Measurements from ENCODE around the gene FREM1. TPM values are rescaled to one million over a fixed set of nuclear protein-coding genes. Genes with fewer than 3 reads are reported as not detected.

Gene FREM1
- total RNA-seq, 2 donors from 2014 or later: 3.3 to 6.8 TPM

DNA sequence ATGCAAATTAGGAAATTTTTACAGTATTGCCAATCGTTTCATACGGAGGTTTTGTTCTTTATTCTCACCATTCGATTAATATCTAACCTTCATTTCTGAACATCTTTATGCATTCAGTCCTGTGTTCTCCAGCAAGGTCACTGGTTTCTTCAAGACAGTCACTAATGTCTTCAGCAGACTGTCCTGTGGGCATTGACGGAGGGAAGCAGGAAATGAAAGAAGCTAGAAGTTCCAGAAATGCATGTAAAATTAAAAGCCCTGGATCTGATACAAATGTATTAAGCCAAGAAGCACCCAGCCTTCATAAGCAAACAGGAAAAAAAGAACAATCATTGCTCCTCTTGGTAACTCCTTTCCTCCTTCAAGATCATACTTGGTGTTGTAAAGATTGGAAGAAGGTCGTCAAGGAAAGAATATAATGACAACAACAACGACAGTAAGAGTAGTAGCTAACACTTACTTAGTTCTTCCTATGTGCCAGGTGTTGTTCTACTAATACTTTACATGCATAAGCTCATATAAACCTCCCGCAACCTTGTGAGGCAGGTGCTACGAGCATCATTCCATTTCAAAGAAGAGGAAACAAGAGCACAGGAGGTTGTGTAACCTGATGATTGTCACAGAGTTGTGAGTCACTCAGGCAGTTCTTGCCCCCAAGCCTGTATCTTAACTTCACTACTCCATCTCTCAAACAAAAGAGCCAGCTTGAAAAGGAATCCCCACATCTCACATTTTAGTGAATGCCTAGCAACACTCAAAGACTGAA lies 127.8 kb downstream of the FREM1 start:
- no peak for DNase-seq (ENCODE audit: low spot score)
- intact Hi-C loops (cut with DNase I): no loop called here

DNA sequence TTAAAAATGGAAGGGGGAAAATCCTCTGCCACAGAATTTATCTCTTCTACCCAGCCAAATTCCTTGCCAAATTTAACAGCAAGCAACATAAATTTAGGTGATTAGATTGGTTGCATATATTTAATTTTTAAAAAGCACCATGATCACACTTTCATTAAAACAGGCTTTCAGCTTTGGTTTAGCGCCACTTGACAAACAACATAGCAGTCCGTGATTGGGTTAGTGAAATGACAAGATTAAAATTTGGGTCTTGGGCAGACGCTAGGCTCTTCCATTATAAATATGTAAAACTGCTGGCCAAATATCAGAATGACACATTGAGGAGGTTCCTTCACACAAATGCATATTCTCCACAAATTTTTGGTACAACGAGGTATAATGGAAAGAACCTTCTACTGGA lies 129.5 kb downstream of the FREM1 start:
- no peak for DNase-seq (ENCODE audit: low spot score)
- intact Hi-C loops (cut with DNase I): no loop called here

DNA sequence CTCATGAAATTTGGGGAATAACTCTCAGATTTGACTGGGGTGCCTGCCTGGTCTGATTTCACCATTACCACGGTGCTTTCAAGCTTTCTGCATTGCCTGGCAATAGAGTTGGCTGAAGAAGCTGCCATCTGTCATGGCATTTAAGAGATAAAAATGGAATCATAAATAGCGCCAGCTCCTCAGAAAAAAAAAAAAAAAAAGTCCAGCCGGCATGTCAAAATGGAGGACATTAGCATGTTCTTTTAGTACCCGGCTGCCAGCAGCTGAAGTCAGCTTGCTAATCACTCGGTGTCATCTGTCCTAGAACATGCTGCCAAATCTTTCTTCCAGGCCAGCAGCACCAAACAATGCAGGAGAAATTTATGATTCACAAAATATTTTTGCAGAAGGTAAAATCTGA lies 130.0 kb downstream of the FREM1 start:
- intact Hi-C loops (cut with DNase I): no loop called here

GRCh38 chr9:14779566-14780022 lies 130.6 kb downstream of the FREM1 start:
- intact Hi-C loops (cut with DNase I): no loop called here
- no peak for DNase-seq (ENCODE audit: low spot score)

More for the DNA sequence above, 130.0 kb downstream of the FREM1 start:
- DNase-seq (ENCODE audit: low spot score): no peak

DNA sequence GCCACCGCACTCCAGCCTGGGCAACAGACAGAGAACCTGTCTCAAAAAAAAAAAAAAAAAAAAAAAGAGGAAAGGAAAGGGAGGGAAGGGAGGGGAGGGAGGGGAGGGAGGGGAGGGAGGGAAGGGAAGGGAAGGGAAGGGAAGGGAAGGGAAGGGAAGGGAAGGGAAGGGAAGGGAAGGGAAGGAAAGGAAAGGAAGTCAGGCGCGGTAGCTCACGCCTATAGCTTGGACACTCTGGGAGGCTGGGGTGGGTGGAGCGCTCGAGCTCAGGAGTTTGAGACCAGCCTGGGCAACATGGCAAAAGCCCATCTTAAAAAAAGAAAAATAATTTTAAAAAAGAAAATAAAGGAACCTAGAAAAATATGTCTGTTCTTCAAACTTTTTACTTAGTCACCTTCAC lies 131.7 kb downstream of the FREM1 start:
- DNase-seq (ENCODE audit: low spot score): no peak
- intact Hi-C loops (cut with DNase I): no loop called here

GRCh38 chr9:14775917-14776316 lies 134.3 kb downstream of the FREM1 start:
- DNase-seq (ENCODE audit: low spot score): no peak
- intact Hi-C loops (cut with DNase I): no loop called here

DNA sequence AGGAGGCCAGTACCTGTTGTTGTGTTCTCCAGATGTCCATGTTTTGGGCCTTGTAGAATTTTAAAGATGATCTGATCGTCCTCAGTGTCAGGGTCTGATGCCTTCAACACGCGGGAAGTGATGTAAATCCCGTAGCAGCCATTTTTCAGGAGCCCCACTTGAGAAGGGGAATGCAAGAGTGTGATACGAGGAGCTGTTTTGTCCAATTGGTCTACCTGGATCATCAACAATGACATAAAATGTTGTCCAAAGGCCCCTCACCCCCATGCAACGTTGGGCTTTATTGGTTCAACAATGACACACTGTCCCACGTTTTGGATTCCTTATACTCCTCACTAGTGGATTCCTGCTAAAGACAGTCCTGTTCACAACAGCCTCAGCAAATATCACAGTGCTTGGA lies 139.6 kb downstream of the FREM1 start:
- intact Hi-C loops (cut with DNase I): no loop called here
- no peak for DNase-seq (ENCODE audit: low spot score)

DNA sequence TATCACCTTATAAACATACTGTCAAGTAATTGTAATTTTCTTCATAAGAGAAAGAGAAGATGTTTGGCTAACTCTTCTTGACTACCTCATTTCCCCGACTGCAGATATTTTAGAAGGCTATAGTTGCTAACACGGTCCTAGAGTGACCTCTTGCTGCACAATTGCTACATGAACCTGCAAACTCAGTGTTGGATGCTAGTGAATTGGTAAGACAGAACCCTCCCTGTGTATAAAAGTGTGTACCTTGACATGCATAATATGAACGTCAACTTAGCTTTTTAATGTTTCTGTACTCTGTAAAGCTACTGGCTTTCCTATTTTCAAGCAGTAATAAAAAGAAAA lies 141.0 kb downstream of the FREM1 start:
- DNase-seq (ENCODE audit: low spot score): no peak
- intact Hi-C loops (cut with DNase I): loop anchor here in 1 of 2 donors (5.0 kb wide), 1 partner anchor 152 kb away; no protein-coding TSS in a partner anchor

GRCh38 chr9:14768405-14769229 lies 141.6 kb downstream of the FREM1 start:
- DNase-seq (ENCODE audit: low spot score): no peak
- intact Hi-C loops (cut with DNase I): loop anchor here in 1 of 2 donors (5.0 kb wide), 1 partner anchor 151 kb away; no protein-coding TSS in a partner anchor

- no peak for DNase-seq (ENCODE audit: low spot score)
- intact Hi-C loops (cut with DNase I): loop anchor here in 1 of 2 donors (5.0 kb wide), 1 partner anchor 149 kb away; no protein-coding TSS in a partner anchor
These were observed 143.9 kb downstream of the FREM1 start for GRCh38 chr9:14766299-14766698.

- no peak for DNase-seq (ENCODE audit: low spot score)
These were observed 148.6 kb downstream of the FREM1 start for GRCh38 chr9:14761584-14761983.

DNA sequence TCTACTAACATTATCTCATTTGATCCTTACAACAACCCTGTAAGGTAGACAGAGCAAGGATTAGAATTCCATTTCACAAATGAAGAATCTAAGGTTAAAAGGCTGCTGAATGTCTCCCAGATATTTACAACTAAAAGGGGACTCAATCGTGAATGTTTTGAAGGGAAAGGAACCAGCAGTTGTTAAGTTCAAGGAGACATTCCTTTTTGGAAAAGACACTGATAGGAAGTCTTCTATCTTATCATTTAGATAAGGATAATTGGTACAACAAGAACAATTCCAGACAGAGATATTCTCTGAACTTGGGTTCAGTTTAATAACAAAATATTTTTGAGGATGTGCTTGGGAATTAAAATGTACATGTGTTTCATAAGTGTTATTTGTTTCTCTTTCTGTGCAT lies 150.2 kb downstream of the FREM1 start:
- no peak for DNase-seq (ENCODE audit: low spot score)
- intact Hi-C loops (cut with DNase I): no loop called here

More at GRCh38 chr9:14761584-14761983, 148.6 kb downstream of the FREM1 start:
- intact Hi-C loops (cut with DNase I): no loop called here

GRCh38 chr9:14756291-14756690 lies 153.9 kb downstream of the FREM1 start:
- intact Hi-C loops (cut with DNase I): no loop called here
- no peak for DNase-seq (ENCODE audit: low spot score)

DNA sequence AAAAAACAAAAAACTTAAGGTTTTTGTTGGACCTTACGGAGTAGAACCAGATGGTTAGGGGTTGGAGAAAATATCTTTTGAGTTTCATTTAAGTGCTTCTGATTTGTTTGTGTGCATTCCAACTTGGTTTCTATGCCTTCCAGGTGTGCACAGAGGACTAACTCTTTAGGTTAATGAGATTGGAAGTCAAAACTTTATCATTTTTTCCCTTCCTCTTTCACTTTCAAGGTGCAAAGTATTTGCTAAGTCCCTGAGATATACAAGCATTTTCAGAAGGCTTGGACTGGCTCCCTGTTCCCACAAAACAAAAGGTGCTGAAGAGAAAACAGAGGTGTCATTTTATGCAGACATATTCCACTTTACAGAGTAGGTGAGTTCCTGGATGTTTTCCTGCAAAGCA lies 157.4 kb downstream of the FREM1 start:
- DNase-seq (ENCODE audit: low spot score): no peak
- intact Hi-C loops (cut with DNase I): no loop called here

GRCh38 chr9:14752271-14752670 lies 158.0 kb downstream of the FREM1 start:
- intact Hi-C loops (cut with DNase I): no loop called here
- DNase-seq (ENCODE audit: low spot score): no peak

DNA sequence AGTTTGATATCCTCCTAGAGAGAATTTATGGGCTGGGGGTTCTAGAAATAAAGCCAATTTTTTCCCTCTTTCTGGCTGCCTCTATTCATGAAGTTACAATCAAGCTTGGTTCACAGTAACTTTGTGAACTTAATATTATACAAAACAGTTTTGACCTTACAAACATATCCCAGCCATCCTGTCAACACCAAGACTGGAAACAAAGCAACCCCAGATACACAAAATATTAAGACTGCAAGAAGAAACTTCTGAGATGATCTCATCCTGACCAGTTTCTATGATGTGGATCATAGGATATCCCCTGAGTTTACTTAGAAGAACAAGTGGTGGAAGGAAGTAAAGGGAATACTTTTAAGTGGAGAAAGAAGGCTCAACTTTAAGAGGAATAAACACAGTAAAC lies 159.4 kb downstream of the FREM1 start:
- DNase-seq (ENCODE audit: low spot score): no peak
- intact Hi-C loops (cut with DNase I): no loop called here

DNA sequence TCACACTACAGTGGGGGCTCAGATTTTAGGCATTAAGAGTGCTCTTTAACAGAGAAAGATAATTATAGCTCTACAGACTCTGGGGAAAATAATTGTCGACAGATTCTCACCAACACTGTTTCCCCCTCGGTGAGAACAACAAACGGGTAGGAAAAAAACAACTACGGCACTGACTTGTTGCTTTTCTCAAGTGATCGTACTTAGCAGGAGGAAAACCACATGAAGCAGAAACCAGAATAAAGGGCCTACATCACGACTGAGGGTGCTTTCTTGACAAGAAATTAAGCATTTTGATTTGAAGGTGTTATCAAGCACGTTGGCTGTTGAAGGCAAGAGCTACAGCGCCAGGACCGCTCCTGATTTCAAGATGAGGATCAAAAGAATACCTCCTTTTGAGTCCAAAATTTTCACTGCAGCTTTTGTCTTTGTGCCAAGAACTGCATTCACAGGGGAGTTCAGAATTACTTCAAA lies 160.5 kb downstream of the FREM1 start:
- no peak for DNase-seq (ENCODE audit: low spot score)
- intact Hi-C loops (cut with DNase I): no loop called here

DNA sequence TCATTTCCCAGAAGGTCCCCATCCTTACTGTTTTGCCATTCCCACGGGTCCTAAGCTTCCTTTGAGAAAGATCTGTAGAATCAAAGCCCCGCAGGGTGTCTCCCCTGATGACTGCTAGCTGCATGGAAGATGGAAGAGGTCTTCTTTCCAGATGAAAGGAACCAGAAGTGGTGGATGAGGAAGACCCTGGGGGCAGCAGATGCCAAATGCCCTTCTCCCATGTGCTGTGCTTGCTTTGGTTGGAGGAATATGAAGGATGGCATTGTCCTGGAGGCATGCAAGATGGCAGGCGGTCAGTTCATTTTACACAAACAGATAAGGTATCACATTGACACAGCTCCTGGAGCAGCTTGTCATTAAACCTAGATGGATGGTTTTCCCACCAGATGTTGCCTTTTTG lies 161.9 kb downstream of the FREM1 start:
- no peak for DNase-seq (ENCODE audit: low spot score)
- intact Hi-C loops (cut with DNase I): no loop called here

DNA sequence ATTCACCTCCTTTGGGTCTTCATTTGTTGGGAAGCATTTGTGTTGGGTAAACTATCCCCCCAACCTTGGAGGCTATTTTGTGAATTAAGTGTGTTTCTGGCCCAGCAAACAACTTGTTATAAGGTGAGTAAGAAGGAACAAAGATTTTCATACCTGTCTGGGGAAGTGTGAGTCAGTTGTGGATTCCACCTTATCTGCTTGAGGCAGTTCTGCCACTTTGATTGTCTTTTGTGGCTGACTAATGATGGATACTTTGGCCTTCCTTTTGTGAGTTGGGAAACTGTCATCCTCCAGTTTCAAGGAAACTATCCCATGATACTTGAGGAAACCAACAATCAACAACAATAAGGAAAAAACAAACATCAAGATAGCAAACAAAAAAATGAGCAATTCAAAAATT lies 163.1 kb downstream of the FREM1 start:
- no peak for DNase-seq (ENCODE audit: low spot score)
- intact Hi-C loops (cut with DNase I): no loop called here

- intact Hi-C loops (cut with DNase I): no loop called here
- DNase-seq (ENCODE audit: low spot score): no peak
These were observed 163.6 kb downstream of the FREM1 start for GRCh38 chr9:14746626-14747025.

Data from posterior vena cava (tissue), 2 donors.